ENCODE measurements around the gene SUSD4.
A peak's percentile ranks its signal among the peaks of the same experiment; 100 is the strongest.

The SUSD4 gene

DNA sequence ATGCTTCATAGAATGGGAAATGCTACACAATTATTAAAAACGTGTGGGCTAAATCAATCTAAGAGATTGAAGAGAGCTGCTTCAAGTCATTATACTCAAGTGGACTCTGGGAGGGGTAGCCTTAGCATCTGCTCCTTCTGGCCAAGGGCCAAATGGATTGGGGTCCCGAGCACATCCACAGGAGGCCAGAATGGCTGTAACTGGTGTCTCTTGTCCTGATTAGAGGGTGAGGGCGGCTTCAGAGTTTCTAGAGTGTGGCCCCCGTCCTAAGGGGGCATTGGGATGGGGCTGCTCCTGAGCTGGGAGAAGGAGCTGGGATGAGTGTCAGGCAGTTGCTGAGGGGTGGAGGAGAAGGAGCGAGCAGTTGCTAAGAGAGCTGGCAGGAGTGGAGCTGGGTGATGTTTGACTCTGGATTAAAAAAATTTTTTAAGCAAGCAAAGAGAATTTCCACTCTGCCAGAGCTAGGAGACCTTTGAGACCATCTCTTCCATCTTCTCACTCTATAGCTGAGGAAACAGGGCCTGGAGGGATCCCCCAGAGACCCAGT is 149.6 kb downstream of the SUSD4 start:
- Mint-ChIP-seq H3K9me3 (peaks cover 11% of the 10 kb centered on the region), H3K36me3 (ENCODE audit: low read depth) (peaks cover 5% of the 10 kb centered on the region), H3K4me3 (no peak overlapping the region), H3K4me1 (ENCODE audit: low read depth) (peaks cover 39% of the 10 kb centered on the region), H3K27me3 (peaks cover 8% of the 10 kb centered on the region), H3K27ac (no peak overlapping the region)
- intact Hi-C loops (cut with micrococcal nuclease), result no loop called here

DNA sequence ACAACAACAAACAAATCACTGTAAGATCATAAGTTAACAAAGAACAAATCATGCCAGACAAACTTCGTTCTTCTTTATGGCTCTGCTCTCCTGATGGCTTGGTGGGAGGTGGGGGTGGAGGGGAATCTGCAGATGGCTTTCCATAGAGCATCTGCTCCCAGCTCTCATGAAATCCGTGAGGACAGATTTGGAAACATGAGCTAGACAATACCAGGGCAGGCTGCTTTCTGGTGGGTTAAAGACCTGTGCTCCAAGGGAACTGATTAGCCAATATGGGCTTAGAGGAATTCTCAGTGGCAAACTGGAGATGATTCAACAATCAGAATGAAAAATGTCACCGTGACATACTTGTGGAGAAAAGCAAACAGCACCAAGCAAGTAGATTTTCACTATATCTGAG is 151.5 kb downstream of the SUSD4 start:
- H3K36me3 Mint-ChIP-seq (ENCODE audit: low read depth), result no peaks in the 10 kb centered on the region
- peaks cover 8% of the 10 kb centered on the region for H3K27me3 Mint-ChIP-seq
- peaks cover 29% of the 10 kb centered on the region for H3K4me1 Mint-ChIP-seq (ENCODE audit: low read depth)
- no peak overlapping the region for H3K27ac Mint-ChIP-seq
- intact Hi-C loops (cut with micrococcal nuclease), result no loop called here
- H3K9me3 Mint-ChIP-seq, result no peaks in the 10 kb centered on the region
- no peak overlapping the region for H3K4me3 Mint-ChIP-seq

DNA sequence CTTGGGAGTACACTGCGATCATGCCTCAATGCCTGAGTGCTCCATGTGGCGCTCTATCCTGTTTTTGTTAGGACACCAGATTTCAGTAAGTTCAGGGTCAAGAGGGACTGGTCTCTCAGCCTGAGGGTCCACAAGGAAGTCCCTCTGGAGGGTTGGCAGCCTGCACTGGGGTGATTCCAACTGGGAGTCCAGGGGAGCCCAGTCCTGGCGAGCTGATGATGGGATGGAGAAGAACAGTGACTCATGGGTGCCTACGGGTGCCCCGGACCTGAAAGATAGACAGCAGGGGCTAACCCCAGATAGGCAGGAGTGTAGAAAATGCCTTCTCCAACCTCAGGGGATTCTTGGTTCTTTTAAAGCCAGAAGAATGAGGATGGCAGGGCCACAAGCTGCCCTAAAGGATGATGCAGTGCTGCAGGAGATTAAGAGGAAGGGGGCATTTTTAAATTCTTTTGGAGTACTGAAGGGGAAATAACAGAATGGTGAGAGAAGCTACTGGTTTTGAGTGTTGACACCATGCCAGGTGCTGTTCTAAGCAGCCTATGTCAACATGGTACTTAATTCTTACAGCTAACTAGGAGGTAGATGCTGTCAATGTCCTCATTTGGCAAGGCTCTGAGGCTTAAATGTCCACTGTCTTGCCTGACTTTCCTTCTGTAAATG is 152.5 kb downstream of the SUSD4 start:
- Mint-ChIP-seq H3K9me3 (no peaks in the 10 kb centered on the region), H3K36me3 (ENCODE audit: low read depth) (no peaks in the 10 kb centered on the region), H3K27me3 (peaks cover 7% of the 10 kb centered on the region), H3K27ac (no peak overlapping the region), H3K4me1 (ENCODE audit: low read depth) (peaks cover 29% of the 10 kb centered on the region), H3K4me3 (no peak overlapping the region)
- intact Hi-C loops (cut with micrococcal nuclease), result no loop called here

DNA sequence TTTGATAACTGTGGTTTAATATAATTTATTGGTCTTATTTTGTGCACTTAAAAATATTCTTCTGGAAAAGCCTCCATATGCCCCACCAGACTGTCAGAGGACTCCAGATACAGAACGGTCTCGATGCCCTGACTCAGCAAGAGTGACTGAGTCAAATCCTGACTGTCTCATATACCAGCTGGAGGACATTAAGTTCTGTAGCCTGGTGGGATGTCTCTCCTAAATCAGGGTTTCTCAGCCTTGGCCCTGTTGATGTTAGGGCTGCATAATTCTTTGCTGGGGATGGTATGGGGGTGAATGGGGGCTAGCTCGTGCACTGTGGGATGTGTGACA is 153.2 kb downstream of the SUSD4 start:
- H3K4me3 Mint-ChIP-seq, result no peak overlapping the region
- peaks cover 28% of the 10 kb centered on the region for H3K4me1 Mint-ChIP-seq (ENCODE audit: low read depth)
- H3K36me3 Mint-ChIP-seq (ENCODE audit: low read depth), result no peaks in the 10 kb centered on the region
- intact Hi-C loops (cut with micrococcal nuclease), result no loop called here
- H3K27ac Mint-ChIP-seq, result no peak overlapping the region
- H3K9me3 Mint-ChIP-seq, result no peaks in the 10 kb centered on the region
- H3K27me3 Mint-ChIP-seq, result peaks cover 4% of the 10 kb centered on the region

DNA sequence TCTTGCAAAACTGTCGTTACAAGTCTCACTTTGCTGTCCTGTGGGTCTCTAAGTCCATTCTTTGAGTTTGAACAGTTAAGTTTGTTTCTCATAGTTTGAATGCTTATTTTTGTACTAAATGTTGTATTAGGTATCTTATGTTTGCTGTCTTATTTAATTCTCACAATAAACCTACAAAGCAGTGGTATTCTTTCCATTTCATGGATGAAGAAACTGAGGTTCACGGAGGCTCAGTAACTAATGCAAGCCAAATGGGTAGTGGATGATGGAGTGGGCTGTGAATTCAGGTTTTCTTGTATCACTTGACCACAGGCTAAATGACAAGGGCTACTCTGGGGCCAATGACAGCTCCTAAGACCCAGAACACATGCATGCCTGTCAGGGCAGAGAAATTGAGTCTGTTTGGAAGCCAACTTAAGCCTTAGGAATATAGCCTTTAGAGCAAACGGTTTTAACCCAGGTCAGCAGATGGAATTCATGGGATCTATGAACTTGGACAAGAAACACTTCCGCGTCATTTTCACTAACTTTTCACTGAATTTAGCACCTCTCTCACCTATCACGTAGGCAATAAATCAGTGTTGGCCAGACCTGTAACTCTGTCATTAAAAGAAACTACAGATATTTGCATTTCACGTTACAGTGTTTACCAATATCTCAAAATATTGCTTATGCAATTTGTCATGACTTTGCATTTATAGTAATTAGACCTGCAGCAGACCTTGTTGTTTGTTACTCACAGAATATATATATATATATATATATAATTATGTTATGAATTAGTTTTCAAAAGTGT is 153.8 kb downstream of the SUSD4 start:
- H3K36me3 Mint-ChIP-seq (ENCODE audit: low read depth), result no peaks in the 10 kb centered on the region
- H3K4me3 Mint-ChIP-seq, result no peak overlapping the region
- no peak overlapping the region for H3K27ac Mint-ChIP-seq
- intact Hi-C loops (cut with micrococcal nuclease), result no loop called here
- no peaks in the 10 kb centered on the region for H3K9me3 Mint-ChIP-seq
- H3K4me1 Mint-ChIP-seq (ENCODE audit: low read depth), result peaks cover 22% of the 10 kb centered on the region
- H3K27me3 Mint-ChIP-seq, result peaks cover 4% of the 10 kb centered on the region

DNA sequence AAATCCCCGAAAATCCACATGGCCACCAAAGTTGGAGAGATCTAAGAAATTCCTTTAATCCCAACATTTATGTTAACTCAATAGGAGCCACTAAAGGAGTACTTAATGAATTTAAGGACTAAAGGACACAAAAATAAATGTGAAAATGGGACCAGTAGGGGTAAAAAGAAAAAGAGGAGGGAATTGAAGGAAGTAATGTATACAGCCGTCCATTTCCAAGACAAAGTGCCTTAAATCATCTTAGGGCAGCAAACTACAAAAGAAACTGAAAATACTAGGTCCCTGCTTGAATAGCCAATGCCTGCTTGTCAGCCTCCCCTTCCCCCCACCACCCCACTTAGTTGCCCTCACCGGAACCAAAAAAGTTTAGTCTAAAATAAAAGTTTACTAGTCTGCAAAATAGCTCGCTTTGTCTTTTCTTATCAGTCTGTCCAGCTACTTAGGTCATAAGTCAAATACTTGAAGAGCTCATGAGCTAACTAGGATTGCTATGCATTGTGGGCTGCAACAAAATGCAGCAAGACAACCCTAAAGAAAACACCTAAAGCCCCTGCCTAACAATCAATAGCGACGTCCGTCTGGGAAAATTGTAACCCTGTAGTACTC is 154.6 kb downstream of the SUSD4 start:
- Mint-ChIP-seq H3K27ac (no peak overlapping the region), H3K36me3 (ENCODE audit: low read depth) (no peaks in the 10 kb centered on the region), H3K27me3 (peaks cover 4% of the 10 kb centered on the region), H3K4me1 (ENCODE audit: low read depth) (peaks cover 14% of the 10 kb centered on the region), H3K9me3 (no peaks in the 10 kb centered on the region), H3K4me3 (no peak overlapping the region)
- intact Hi-C loops (cut with micrococcal nuclease), result no loop called here

DNA sequence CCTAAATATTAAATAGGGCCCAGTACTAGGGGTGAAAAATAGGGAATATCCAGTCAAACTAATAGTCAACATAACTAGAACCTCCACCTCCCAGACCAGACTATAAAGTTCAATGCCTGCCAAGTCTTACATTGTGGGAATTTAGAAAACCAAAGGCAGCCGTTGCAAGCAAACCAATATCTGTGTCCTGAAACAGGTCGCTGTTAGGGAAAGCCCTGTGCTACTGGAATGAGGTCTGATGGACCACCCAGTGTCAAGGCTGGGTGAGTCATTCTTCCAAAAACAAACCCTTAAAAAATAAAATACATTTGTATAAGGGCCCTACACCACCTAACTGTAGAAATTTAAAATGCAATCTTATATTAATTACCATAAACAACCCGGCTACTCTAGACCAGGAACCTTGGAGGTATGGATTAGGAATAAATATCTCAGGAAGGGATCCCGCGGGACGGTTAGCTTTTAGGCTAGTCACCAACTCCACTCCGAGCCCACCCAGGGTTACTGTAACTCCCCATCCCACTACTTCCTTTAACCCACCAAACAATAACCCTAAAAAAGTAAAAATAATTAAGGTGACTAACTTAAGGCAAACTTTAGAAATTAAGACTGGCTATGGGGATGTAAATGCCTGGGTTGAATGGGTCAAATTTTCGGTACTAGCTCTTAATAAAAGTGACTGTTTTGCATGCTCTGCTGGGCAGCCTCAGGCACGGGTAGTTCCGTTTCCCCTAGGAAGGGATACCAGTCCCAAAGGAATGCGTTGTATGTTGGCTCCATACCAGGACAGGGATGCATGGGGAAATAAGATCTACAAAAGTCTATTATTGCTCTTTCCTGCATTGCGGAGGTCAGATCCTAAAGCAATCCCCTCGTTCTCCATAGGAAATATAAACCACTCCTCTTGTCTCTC is 155.6 kb downstream of the SUSD4 start:
- Mint-ChIP-seq H3K9me3 (no peaks in the 10 kb centered on the region), H3K4me3 (no peak overlapping the region), H3K27me3 (peaks cover 3% of the 10 kb centered on the region), H3K27ac (no peak overlapping the region), H3K4me1 (ENCODE audit: low read depth) (peaks cover 11% of the 10 kb centered on the region), H3K36me3 (ENCODE audit: low read depth) (no peaks in the 10 kb centered on the region)
- intact Hi-C loops (cut with micrococcal nuclease), result no loop called here

DNA sequence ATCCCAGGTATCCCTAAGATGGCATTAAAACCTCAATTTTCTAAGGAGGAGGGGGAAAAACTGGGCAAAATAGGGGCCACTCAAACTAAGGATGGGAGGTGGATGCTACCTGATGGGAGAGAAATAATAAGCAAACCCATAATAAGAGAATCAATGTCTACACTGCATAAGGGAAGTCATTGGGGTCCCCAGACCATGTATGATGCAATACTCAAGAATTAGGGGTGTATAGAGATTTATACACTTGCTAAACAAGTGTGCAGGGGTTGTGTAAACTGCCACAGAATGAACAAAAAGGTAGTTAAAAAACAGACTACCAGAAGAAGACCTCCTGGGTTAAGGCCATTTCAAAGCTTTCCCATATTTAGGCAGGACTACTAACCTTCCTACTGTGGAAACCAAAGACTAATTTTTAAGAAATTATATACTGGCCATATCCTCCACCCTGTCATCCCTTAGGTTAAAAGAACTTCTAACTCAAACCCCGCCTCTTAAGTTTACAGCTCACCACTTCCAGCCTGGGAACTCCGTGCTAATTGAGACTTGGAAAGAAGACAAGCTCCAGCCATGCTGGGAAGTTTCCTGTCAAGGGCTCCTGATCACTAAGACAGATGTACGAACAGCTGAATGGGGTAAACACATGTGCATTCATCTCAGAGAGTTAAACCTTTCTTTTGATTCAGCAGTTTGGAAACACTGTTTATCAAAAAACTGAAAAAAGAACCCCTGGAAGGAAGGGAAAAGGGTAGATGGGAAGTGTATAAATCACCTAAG is 156.5 kb downstream of the SUSD4 start:
- H3K27ac Mint-ChIP-seq, result no peak overlapping the region
- H3K27me3 Mint-ChIP-seq, result no peaks in the 10 kb centered on the region
- intact Hi-C loops (cut with micrococcal nuclease), result no loop called here
- peaks cover 20% of the 10 kb centered on the region for H3K4me1 Mint-ChIP-seq (ENCODE audit: low read depth)
- no peaks in the 10 kb centered on the region for H3K9me3 Mint-ChIP-seq
- no peak overlapping the region for H3K4me3 Mint-ChIP-seq
- H3K36me3 Mint-ChIP-seq (ENCODE audit: low read depth), result no peaks in the 10 kb centered on the region

DNA sequence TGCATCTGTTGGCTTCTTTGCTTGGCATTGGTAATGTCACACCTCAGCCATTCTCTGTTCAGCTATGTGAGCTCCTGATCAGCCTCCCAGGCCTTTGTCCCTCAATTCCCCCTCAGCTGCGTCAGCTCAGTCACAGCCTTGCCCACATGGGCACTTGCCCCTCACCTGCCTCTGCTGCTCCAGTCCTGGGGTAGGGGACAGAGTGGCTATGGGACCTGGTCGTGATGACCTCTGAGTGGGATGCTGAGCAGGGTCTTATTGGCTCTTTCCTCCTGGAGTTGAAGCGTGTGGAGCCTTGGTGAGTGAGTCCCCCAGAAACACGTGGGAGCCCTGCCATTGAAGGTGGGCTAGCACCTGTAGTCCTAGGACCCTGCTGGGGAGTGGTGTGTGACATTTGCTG is 159.6 kb downstream of the SUSD4 start:
- H3K36me3 Mint-ChIP-seq (ENCODE audit: low read depth), result no peaks in the 10 kb centered on the region
- no peak overlapping the region for H3K4me3 Mint-ChIP-seq
- no peaks in the 10 kb centered on the region for H3K9me3 Mint-ChIP-seq
- no peak overlapping the region for H3K27ac Mint-ChIP-seq
- H3K27me3 Mint-ChIP-seq, result peaks cover 3% of the 10 kb centered on the region
- peaks cover 40% of the 10 kb centered on the region for H3K4me1 Mint-ChIP-seq (ENCODE audit: low read depth)
- intact Hi-C loops (cut with micrococcal nuclease), result no loop called here

DNA sequence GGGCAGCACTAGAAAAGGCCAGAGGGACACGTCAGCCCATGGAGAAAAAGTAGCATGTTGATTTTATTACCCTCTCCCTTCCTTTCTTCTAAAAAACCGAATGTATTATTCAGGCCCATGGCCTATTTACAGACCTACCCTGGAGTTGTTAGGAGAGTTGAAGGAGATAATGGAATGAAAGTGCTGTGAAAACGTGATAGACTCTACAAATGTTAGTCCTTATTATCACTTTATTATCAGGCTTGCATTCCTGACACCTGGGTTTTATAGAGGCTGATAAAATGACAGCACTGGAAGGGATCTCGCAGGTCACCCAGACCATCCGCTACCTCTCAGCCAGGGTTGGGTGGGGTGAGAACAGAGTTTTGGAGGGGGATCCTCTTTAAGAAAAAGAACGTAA is 160.3 kb downstream of the SUSD4 start:
- Mint-ChIP-seq H3K27ac (no peak overlapping the region), H3K9me3 (no peaks in the 10 kb centered on the region), H3K27me3 (peaks cover 3% of the 10 kb centered on the region), H3K4me1 (ENCODE audit: low read depth) (peaks cover 47% of the 10 kb centered on the region), H3K36me3 (ENCODE audit: low read depth) (no peaks in the 10 kb centered on the region), H3K4me3 (no peak overlapping the region)
- intact Hi-C loops (cut with micrococcal nuclease), result no loop called here

DNA sequence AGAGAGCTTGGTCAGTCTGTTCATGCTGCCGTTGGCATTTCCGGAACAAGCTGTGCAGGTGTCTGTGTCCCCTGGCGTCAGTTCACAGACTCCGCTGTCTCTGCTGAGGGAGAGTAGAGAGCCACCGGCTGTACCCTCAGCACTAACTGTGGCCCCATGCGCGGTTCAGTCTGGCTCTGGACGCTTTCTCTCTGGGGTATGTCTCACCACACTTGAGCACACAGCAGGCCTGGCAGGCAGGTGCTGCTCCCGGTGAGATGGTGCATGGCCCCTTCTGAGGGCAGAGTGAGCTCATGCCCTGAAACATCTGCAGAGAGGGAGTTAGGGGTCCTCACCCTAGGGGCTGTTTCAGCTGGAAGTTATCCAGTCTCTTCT is 161.0 kb downstream of the SUSD4 start:
- intact Hi-C loops (cut with micrococcal nuclease), result no loop called here
- H3K9me3 Mint-ChIP-seq, result no peaks in the 10 kb centered on the region
- H3K27ac Mint-ChIP-seq, result no peak overlapping the region
- no peaks in the 10 kb centered on the region for H3K36me3 Mint-ChIP-seq (ENCODE audit: low read depth)
- H3K4me3 Mint-ChIP-seq, result no peak overlapping the region
- peaks cover 3% of the 10 kb centered on the region for H3K27me3 Mint-ChIP-seq
- peaks cover 54% of the 10 kb centered on the region for H3K4me1 Mint-ChIP-seq (ENCODE audit: low read depth)

DNA sequence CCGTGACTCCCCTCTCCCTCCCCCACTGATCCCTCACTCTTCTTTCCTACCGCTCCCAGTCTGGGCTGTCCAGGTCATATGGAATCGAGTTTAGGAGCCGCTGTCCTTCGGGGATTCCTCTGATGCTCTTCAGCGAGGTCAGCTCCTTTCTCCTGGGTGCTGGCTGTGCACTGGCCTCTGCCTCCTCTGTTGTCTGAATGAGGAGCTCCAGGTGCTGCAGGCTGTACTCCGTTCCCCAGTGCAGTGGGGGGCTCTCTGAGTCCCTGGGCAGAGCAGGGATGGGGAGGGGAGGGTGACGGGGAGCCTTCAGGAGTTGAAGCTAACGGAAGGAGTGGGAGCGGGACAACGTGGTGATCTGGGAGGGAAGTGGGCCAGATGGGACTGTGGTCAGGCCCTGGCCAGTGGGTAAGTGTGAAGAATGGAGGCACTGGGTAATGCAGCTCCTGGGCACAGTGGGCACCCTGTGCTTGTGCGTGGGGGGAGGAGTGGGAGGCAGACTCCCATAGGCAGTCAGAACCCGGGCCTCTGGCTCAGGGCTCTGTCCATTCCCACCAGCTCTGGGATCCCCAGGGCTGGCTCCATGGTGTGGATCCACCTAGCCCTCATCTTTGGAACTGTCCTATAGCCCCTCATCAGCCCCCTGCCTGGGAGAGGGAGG is 161.5 kb downstream of the SUSD4 start:
- Mint-ChIP-seq H3K36me3 (ENCODE audit: low read depth) (no peaks in the 10 kb centered on the region), H3K4me1 (ENCODE audit: low read depth) (peaks cover 59% of the 10 kb centered on the region), H3K9me3 (no peaks in the 10 kb centered on the region), H3K27me3 (peaks cover 3% of the 10 kb centered on the region), H3K4me3 (no peak overlapping the region), H3K27ac (peak overlapping the region; percentile 39)
- intact Hi-C loops (cut with micrococcal nuclease), result no loop called here

DNA sequence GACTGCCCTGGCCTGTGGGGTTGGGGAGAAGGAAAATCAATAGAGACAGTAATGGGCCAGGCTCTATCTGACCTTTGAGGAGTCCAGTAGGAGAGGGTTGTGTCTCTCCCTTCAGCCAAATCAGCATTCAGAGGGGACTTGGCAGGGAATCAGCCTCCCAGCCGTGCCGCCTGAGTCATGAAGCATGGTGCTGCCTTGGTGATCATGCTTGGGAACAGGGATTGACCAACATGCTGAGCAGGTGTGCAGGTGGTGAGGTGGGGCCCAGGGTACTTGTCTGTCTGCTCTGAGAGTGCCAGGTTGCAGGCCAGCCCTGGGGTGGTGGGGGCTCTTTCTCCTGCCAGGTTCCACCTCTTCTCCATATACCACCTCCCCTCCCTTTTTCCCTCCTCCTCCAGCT is 162.0 kb downstream of the SUSD4 start:
- intact Hi-C loops (cut with micrococcal nuclease), result no loop called here
- peaks cover 64% of the 10 kb centered on the region for H3K4me1 Mint-ChIP-seq (ENCODE audit: low read depth)
- no peak overlapping the region for H3K4me3 Mint-ChIP-seq
- no peaks in the 10 kb centered on the region for H3K9me3 Mint-ChIP-seq
- H3K36me3 Mint-ChIP-seq (ENCODE audit: low read depth), result no peaks in the 10 kb centered on the region
- H3K27me3 Mint-ChIP-seq, result peaks cover 3% of the 10 kb centered on the region
- peak overlapping the region; percentile 39 for H3K27ac Mint-ChIP-seq
